Parathyroid adenoma (tissue), 2 donors: ENCODE data around the gene MAGEA9B.
A peak's percentile ranks its signal among the peaks of the same experiment; 100 is the strongest.
"Not testable (repeated sequence)": the region's sequence is repeated elsewhere in the genome, so short reads cannot be mapped to it uniquely, and the experiment has no call there.

Source experiments
- H2AFZ ChIP-seq: fragments of 300-600 bp; sonication (generic); one replicate; pipeline ENCODE4 v1.7.0; 2017; ENCODE audit warnings: antibody characterized with exemption, mild to moderate bottlenecking
- H3K27ac ChIP-seq: fragments of 300-600 bp; sonication (generic); one replicate; pipeline ENCODE4 v1.7.0; 2017
- H3K27me3 ChIP-seq: fragments of 300-600 bp; sonication (generic); one replicate; pipeline ENCODE4 v1.7.0; 2017; ENCODE audit warnings: low read length; ENCODE audit not compliant: control insufficient read depth, insufficient read depth
- H3K36me3 ChIP-seq: fragments of 300-600 bp; sonication (generic); one replicate; pipeline ENCODE4 v1.7.0; 2017; ENCODE audit warnings: low read length; ENCODE audit not compliant: control insufficient read depth, insufficient read depth
- H3K4me1 ChIP-seq: fragments of 300-600 bp; sonication (generic); one replicate; pipeline ENCODE4 v1.7.0; 2017; ENCODE audit warnings: control low read depth
- H3K4me2 ChIP-seq: fragments of 300-600 bp; sonication (generic); one replicate; pipeline ENCODE4 v1.7.0; 2017; ENCODE audit warnings: low read length
- H3K4me3 ChIP-seq: fragments of 300-600 bp; sonication (generic); one replicate; pipeline ENCODE4 v1.7.0; 2017; ENCODE audit warnings: low read depth, low read length
- H3K79me2 ChIP-seq: fragments of 300-600 bp; sonication (generic); one replicate; pipeline ENCODE4 v1.7.0; 2017; ENCODE audit warnings: control low read depth
- H3K9ac ChIP-seq: fragments of 300-600 bp; sonication (generic); one replicate; pipeline ENCODE4 v1.7.0; 2017; ENCODE audit warnings: mild to moderate bottlenecking
- H3K9me3 ChIP-seq: fragments of 300-600 bp; sonication (generic); one replicate; pipeline ENCODE4 v1.7.0; 2017; ENCODE audit warnings: low read length; ENCODE audit not compliant: control insufficient read depth
- TF ChIP-seq, protein P1 (sequence below): fragments of 300-600 bp; sonication (generic); IDR thresholded peaks from one replicate; pipeline ENCODE4 v1.7.0; 2017; ENCODE audit warnings: antibody characterized with exemption, mild to moderate bottlenecking
- donor health status: primary hyperparathyroidism.

Gene MAGEA9B

DNA sequence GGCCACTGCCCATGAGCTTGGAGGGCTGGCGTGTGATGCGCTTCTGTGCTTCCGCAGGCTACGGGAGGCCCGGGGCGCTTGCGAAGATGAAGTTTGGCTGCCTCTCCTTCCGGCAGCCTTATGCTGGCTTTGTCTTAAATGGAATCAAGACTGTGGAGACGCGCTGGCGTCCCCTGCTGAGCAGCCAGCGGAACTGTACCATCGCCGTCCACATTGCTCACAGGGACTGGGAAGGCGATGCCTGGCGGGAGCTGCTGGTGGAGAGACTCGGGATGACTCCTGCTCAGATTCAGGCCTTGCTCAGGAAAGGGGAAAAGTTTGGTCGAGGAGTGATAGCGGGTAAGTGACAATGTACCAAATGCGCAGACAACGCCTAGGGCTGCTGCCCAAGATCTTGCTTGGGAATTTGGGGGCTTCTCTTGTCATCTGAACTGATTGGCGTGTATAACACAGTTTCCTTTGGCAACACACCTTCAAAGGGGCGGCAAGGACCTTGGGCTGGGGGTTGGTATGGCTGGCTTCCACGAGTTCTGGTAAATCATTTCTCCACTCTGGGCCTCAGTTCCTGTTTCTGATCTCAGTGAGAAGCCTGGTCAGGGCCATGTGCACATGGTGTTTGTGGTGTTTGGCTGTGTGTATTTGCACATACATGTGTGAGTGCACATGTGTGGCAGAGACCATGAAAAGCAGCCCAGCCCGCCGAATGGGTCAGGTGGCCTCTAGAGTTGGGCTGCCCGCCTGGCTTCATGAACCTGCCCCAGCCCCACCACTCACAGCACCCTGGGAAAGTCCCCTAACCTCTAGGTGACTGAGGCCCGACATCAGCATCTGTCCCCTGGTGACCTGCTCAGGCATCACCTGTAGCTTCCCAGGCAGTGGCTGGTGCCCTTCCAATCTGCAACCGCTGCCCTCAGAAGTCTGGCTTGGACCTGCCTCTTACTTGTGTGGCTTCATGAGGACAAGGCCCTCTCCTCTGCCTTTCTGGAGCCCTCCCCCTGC lies 41.4 kb downstream of the MAGEA9B start:
- H3K9me3 ChIP-seq, H3K79me2 ChIP-seq, H3K4me2 ChIP-seq, H2AFZ ChIP-seq, H3K4me3 ChIP-seq, H3K4me1 ChIP-seq, H3K27ac ChIP-seq, H3K9ac ChIP-seq, H3K27me3 ChIP-seq, H3K36me3 ChIP-seq: not testable (repeated sequence)

DNA sequence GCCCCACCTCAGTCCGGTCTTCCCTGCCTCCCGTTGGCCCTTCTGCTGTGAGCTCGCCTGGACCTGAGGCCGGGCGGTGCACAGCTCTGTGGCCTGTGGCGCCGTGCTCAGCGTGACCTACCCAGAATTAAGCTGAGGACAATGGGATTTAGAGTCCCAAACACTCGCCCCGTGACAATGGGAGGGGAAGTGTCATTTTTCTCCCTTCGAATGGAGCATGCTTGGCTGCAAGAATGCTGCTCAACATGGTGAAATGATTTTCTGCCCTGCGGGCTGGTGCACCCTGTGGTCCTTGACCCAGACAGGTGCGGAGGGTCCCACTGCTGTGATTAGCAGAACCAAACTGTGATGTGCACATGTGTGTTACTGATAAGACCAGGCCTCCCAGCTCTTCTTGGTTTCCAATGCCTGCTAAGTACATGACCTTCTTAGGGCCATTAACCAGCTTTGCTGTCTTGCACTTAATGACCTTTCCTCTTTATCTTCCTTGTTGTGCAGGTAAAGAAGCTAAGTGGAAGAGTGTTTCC lies 45.7 kb downstream of the MAGEA9B start:
- no peaks in the 10 kb centered on the region for H3K9me3 ChIP-seq
- H3K36me3 ChIP-seq, result no peaks in the 10 kb centered on the region
- peak overlapping the region; percentile 70 for H3K4me2 ChIP-seq
- TF ChIP-seq, protein P1, sequence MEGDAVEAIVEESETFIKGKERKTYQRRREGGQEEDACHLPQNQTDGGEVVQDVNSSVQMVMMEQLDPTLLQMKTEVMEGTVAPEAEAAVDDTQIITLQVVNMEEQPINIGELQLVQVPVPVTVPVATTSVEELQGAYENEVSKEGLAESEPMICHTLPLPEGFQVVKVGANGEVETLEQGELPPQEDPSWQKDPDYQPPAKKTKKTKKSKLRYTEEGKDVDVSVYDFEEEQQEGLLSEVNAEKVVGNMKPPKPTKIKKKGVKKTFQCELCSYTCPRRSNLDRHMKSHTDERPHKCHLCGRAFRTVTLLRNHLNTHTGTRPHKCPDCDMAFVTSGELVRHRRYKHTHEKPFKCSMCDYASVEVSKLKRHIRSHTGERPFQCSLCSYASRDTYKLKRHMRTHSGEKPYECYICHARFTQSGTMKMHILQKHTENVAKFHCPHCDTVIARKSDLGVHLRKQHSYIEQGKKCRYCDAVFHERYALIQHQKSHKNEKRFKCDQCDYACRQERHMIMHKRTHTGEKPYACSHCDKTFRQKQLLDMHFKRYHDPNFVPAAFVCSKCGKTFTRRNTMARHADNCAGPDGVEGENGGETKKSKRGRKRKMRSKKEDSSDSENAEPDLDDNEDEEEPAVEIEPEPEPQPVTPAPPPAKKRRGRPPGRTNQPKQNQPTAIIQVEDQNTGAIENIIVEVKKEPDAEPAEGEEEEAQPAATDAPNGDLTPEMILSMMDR, result no peak
- H3K4me3 ChIP-seq, result peak overlapping the region; percentile 81
- H3K79me2 ChIP-seq, result no peaks in the 10 kb centered on the region
- peaks cover 5% of the 10 kb centered on the region for H3K4me1 ChIP-seq
- peak overlapping the region; percentile 99 for H3K27ac ChIP-seq
- no peaks in the 10 kb centered on the region for H3K27me3 ChIP-seq
- no peak overlapping the region for H3K9ac ChIP-seq
- H2AFZ ChIP-seq, result peak overlapping the region; percentile 72

DNA sequence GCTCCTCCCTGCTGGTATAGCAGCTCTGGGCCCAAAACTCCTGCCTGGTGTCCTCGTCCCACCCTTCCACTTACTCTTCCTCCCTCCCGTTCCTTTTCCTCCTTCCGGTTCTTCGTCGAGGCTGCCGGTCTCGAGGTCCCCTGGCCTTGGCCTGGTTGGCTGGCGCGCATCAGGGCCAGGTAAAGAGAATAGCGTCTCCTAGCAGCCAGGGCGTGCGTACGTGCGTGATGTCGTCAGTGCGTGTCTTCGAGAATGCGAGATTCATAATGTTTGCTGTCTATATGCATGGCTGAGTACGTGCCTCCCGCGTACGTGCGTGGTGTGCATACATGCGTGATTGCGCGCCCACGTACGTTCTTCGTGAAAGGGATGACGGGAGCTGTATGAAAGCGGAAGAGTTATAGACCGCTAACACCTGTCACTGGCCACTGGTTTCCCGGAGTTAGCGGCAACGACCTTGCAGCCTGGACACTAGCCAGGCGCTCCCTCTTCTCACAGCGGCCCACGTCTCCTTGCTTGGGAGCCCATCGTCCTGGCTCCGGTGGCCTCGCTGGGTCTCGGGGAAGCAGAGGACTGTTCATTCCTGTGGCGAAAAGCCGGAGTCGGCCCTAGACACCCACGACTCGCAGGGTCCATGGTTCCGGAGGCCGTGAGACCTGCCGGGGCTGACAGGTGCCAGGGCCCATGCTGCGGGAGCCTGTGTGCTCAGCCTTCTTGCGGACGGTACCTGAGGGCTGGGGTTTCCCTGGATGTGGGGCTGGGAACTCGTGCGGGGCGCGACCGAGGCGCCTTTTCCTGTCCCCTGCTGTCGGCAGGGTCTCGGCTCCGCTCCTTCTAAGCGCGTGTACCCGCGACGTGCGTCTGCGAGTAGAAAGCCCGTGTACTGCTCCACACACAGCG lies 46.4 kb downstream of the MAGEA9B start, which contains the start of gene EOLA1:
Gene EOLA1 (plus strand): TSS at position 392 of the 900 bp plus-strand sequence. CDS start 4,619 bp downstream, outside the sequence.
- H3K4me2 ChIP-seq, result peak within 1 kb of the TSS; percentile 70
- no peaks in the 10 kb centered on the region for H3K36me3 ChIP-seq
- no peaks in the 10 kb centered on the region for H3K27me3 ChIP-seq
- TF ChIP-seq, protein P1, result peak; percentile 7
- H3K79me2 ChIP-seq, result no peaks in the 10 kb centered on the region
- peaks cover 5% of the 10 kb centered on the region for H3K4me1 ChIP-seq
- H3K4me3 ChIP-seq, result peak within 1 kb of the TSS; percentile 81
- peak within 1 kb of the TSS; percentile 99 for H3K27ac ChIP-seq
- H3K9ac ChIP-seq, result peak within 1 kb of the TSS; percentile 80
- peak within 1 kb of the TSS; percentile 79 for H2AFZ ChIP-seq
- H3K9me3 ChIP-seq, result no peaks in the 10 kb centered on the region

DNA sequence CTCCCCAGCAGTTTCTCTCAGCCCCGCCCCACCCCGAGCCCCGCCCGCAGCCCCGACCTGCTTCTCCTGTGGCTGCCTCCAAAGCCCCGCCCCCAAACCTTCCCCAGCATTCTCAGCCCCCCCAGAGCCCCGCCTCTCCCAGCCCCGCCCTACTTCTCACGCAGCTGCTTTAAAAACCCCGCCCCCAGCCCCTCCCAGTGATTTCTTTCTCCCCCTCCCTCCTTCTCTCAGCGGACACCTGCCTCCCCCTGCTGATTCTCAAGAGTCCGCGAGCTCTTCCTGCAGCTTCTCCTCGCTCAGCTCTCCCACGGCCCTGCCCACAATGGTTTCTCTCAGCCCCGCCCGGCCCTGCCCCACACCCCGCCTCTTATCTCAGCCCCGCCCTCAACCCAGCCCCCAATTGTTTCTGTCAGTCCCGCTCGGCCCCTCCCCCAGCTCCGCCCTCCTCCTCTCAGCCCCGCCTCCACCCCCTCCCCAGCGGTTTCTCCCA lies 47.1 kb downstream of the MAGEA9B start:
- H3K79me2 ChIP-seq, result no peaks in the 10 kb centered on the region
- H3K4me3 ChIP-seq, result peak overlapping the region; percentile 81
- H3K27ac ChIP-seq, result peak overlapping the region; percentile 99
- H3K9me3 ChIP-seq, result no peaks in the 10 kb centered on the region
- H3K4me2 ChIP-seq, result peak overlapping the region; percentile 70
- TF ChIP-seq, protein P1, result no peak
- H3K4me1 ChIP-seq, result peaks cover 5% of the 10 kb centered on the region
- no peaks in the 10 kb centered on the region for H3K27me3 ChIP-seq
- H2AFZ ChIP-seq, result peak overlapping the region; percentile 79
- no peaks in the 10 kb centered on the region for H3K36me3 ChIP-seq
- no peak overlapping the region for H3K9ac ChIP-seq
